ENCODE data around the gene ATRNL1.

ATRNL1 gene

GRCh38 chr10:115980470-115980869 is 887.3 kb downstream of the ATRNL1 start:
- Histone ChIP-seq H3K4me1 (ENCODE audit: insufficient read depth, low read length) (no peaks in the 10 kb centered on the region), H3K36me3 (ENCODE audit: insufficient read depth, low read length) (no peaks in the 10 kb centered on the region), H3K27me3 (ENCODE audit: insufficient read depth, low read length, poor library complexity) (no peaks in the 10 kb centered on the region), H3K4me2 (ENCODE audit: insufficient read depth, low read length) (no peak overlapping the region), H3K9ac (ENCODE audit: low read depth, low read length) (no peak overlapping the region), H3K4me3 (ENCODE audit: low read depth in 1 of 2, low read length in 2 of 2) (no peak overlapping the region), H2AFZ (ENCODE audit: low read depth, low read length) (no peak overlapping the region), H3K9me3 (ENCODE audit: insufficient read depth, low read length, severe bottlenecking) (no peaks in the 10 kb centered on the region), H3K27ac (ENCODE audit: low read length) (no peak overlapping the region), H4K20me1 (ENCODE audit: insufficient read depth, low read length) (no peaks in the 10 kb centered on the region), H3K79me2 (ENCODE audit: insufficient read depth, low read length) (no peaks in the 10 kb centered on the region)
- ATAC-seq (ENCODE audit: insufficient read depth, low read depth) (no peak), DNase-seq (no peak)
- TF ChIP-seq EZH2 (IDR thresholded peaks at IDR 0.05; ENCODE audit: borderline replicate concordance, low read depth, low read length, severe bottlenecking) (no peak), CTCF (IDR thresholded peaks at IDR 0.05; ENCODE audit: borderline replicate concordance, extremely low read depth, low read length, poor library complexity, severe bottlenecking) (no peak)

GRCh38 chr10:115981081-115981480 is 887.9 kb downstream of the ATRNL1 start:
- no peak for TF ChIP-seq EZH2 (IDR thresholded peaks at IDR 0.05; ENCODE audit: borderline replicate concordance, low read depth, low read length, severe bottlenecking)
- no peak for TF ChIP-seq CTCF (IDR thresholded peaks at IDR 0.05; ENCODE audit: borderline replicate concordance, extremely low read depth, low read length, poor library complexity, severe bottlenecking)
- Histone ChIP-seq H4K20me1 (ENCODE audit: insufficient read depth, low read length) (no peaks in the 10 kb centered on the region), H3K27ac (ENCODE audit: low read length) (no peak overlapping the region), H3K36me3 (ENCODE audit: insufficient read depth, low read length) (no peaks in the 10 kb centered on the region), H3K79me2 (ENCODE audit: insufficient read depth, low read length) (no peaks in the 10 kb centered on the region), H3K9ac (ENCODE audit: low read depth, low read length) (no peak overlapping the region), H3K4me1 (ENCODE audit: insufficient read depth, low read length) (no peaks in the 10 kb centered on the region), H3K9me3 (ENCODE audit: insufficient read depth, low read length, severe bottlenecking) (no peaks in the 10 kb centered on the region), H3K4me2 (ENCODE audit: insufficient read depth, low read length) (no peak overlapping the region), H2AFZ (ENCODE audit: low read depth, low read length) (no peak overlapping the region), H3K27me3 (ENCODE audit: insufficient read depth, low read length, poor library complexity) (no peaks in the 10 kb centered on the region), H3K4me3 (ENCODE audit: low read depth in 1 of 2, low read length in 2 of 2) (no peak overlapping the region)
- DNase-seq (no peak), ATAC-seq (ENCODE audit: insufficient read depth, low read depth) (no peak)

GRCh38 chr10:115982076-115982475 is 888.9 kb downstream of the ATRNL1 start:
- DNase-seq (no peak), ATAC-seq (ENCODE audit: insufficient read depth, low read depth) (no peak)
- H3K4me3 ChIP-seq (ENCODE audit: low read depth in 1 of 2, low read length in 2 of 2): no peak overlapping the region
- H3K36me3 ChIP-seq (ENCODE audit: insufficient read depth, low read length): no peaks in the 10 kb centered on the region
- H3K4me1 ChIP-seq (ENCODE audit: insufficient read depth, low read length): no peaks in the 10 kb centered on the region
- H3K27me3 ChIP-seq (ENCODE audit: insufficient read depth, low read length, poor library complexity): no peaks in the 10 kb centered on the region
- no peak overlapping the region for H3K27ac ChIP-seq (ENCODE audit: low read length)
- H4K20me1 ChIP-seq (ENCODE audit: insufficient read depth, low read length): no peaks in the 10 kb centered on the region
- H3K79me2 ChIP-seq (ENCODE audit: insufficient read depth, low read length): no peaks in the 10 kb centered on the region
- H3K9me3 ChIP-seq (ENCODE audit: insufficient read depth, low read length, severe bottlenecking): no peaks in the 10 kb centered on the region
- TF ChIP-seq EZH2 (IDR thresholded peaks at IDR 0.05; ENCODE audit: borderline replicate concordance, low read depth, low read length, severe bottlenecking) (no peak), CTCF (IDR thresholded peaks at IDR 0.05; ENCODE audit: borderline replicate concordance, extremely low read depth, low read length, poor library complexity, severe bottlenecking) (no peak)
- no peak overlapping the region for H2AFZ ChIP-seq (ENCODE audit: low read depth, low read length)
- no peak overlapping the region for H3K9ac ChIP-seq (ENCODE audit: low read depth, low read length)
- H3K4me2 ChIP-seq (ENCODE audit: insufficient read depth, low read length): no peak overlapping the region

- no peaks in the 10 kb centered on the region for H3K4me1 ChIP-seq (ENCODE audit: insufficient read depth, low read length)
- H3K27ac ChIP-seq (ENCODE audit: low read length): no peak overlapping the region
- H3K27me3 ChIP-seq (ENCODE audit: insufficient read depth, low read length, poor library complexity): no peaks in the 10 kb centered on the region
- TF ChIP-seq CTCF (IDR thresholded peaks at IDR 0.05; ENCODE audit: borderline replicate concordance, extremely low read depth, low read length, poor library complexity, severe bottlenecking): no peak
- no peak for TF ChIP-seq EZH2 (IDR thresholded peaks at IDR 0.05; ENCODE audit: borderline replicate concordance, low read depth, low read length, severe bottlenecking)
- DNase-seq: no peak
- H3K9ac ChIP-seq (ENCODE audit: low read depth, low read length): no peak overlapping the region
- ATAC-seq (ENCODE audit: insufficient read depth, low read depth): no peak
- H3K36me3 ChIP-seq (ENCODE audit: insufficient read depth, low read length): no peaks in the 10 kb centered on the region
- no peak overlapping the region for H2AFZ ChIP-seq (ENCODE audit: low read depth, low read length)
- H3K4me3 ChIP-seq (ENCODE audit: low read depth in 1 of 2, low read length in 2 of 2): no peak overlapping the region
- H3K4me2 ChIP-seq (ENCODE audit: insufficient read depth, low read length): no peak overlapping the region
- no peaks in the 10 kb centered on the region for H4K20me1 ChIP-seq (ENCODE audit: insufficient read depth, low read length)
- H3K79me2 ChIP-seq (ENCODE audit: insufficient read depth, low read length): no peaks in the 10 kb centered on the region
- no peaks in the 10 kb centered on the region for H3K9me3 ChIP-seq (ENCODE audit: insufficient read depth, low read length, severe bottlenecking)
These were observed 889.4 kb downstream of the ATRNL1 start for GRCh38 chr10:115982526-115982925.
